GM18505 (cell line): ENCODE measurements around the gene TUBA1A.
A peak's percentile ranks its signal among the peaks of the same experiment; 100 is the strongest.

Source experiments
- ATAC-seq: cut with Tn5 transposase; IDR thresholded peaks from one replicate; pipeline ENCODE4 v1.9.1; 2021; ENCODE audit not compliant: unreplicated experiment
- POLR2A ChIP-seq: IDR thresholded peaks from 4 replicates; pipeline ENCODE4 v1.6.1; 2011; ENCODE audit warnings: borderline replicate concordance; ENCODE audit not compliant: insufficient read depth, insufficient read length; ENCODE audit errors: extremely low read depth

The TUBA1A gene

GRCh38 chr12:49188916-49189367 lies at the start of gene TUBA1A:
Gene TUBA1A, minus strand, starts transcription at chr12:49189080. Its CDS starts 101 bp downstream, at chr12:49188979.
- peak; percentile 85 for ATAC-seq
- TF ChIP-seq POLR2A: peak; percentile 97

GRCh38 chr12:49236423-49236822 lies 47.5 kb upstream of the TUBA1A start:
- no peak for TF ChIP-seq POLR2A
- ATAC-seq: no peak

GRCh38 chr12:49233842-49234526 lies 45.1 kb upstream of the TUBA1A start:
- ATAC-seq: no peak
- peak; percentile 13 for TF ChIP-seq POLR2A

- no peak for TF ChIP-seq POLR2A
- ATAC-seq: no peak
Observed at GRCh38 chr12:49232940-49233841, 44.3 kb upstream of the TUBA1A start.

- ATAC-seq: no peak
- no peak for TF ChIP-seq POLR2A
Observed at GRCh38 chr12:49231878-49232655, 43.2 kb upstream of the TUBA1A start.

- no peak for ATAC-seq
- no peak for TF ChIP-seq POLR2A
Observed at GRCh38 chr12:49230805-49231194, 41.9 kb upstream of the TUBA1A start.

GRCh38 chr12:49230176-49230804 lies 41.4 kb upstream of the TUBA1A start:
- TF ChIP-seq POLR2A: no peak
- no peak for ATAC-seq

GRCh38 chr12:49228653-49229052 lies 39.8 kb upstream of the TUBA1A start:
- no peak for TF ChIP-seq POLR2A
- ATAC-seq: no peak

GRCh38 chr12:49227713-49228112 lies 38.8 kb upstream of the TUBA1A start:
- TF ChIP-seq POLR2A: no peak
- no peak for ATAC-seq

GRCh38 chr12:49225576-49226166 lies 36.8 kb upstream of the TUBA1A start:
- TF ChIP-seq POLR2A: no peak
- ATAC-seq: no peak

- no peak for ATAC-seq
- no peak for TF ChIP-seq POLR2A
Observed at GRCh38 chr12:49223590-49224369, 34.9 kb upstream of the TUBA1A start.

- no peak for ATAC-seq
- TF ChIP-seq POLR2A: no peak
Observed at GRCh38 chr12:49223122-49223521, 34.2 kb upstream of the TUBA1A start.
